MM.1S (cell line): ENCODE results near the gene DCLK2.

Experiments used
- EZH2 ChIP-seq: fragments of 300-600 bp; sonication (generic); optimal IDR thresholded peaks from 2 replicates; pipeline ENCODE3; 2017; ENCODE audit warnings: low read depth, mild to moderate bottlenecking, antibody characterized with exemption, low read length, mixed read lengths
- TF ChIP-seq, protein P1 (sequence below): fragments of 300-600 bp; sonication (generic); IDR thresholded peaks from 2 replicates; pipeline ENCODE4 v1.5.1; 2016; ENCODE audit warnings: antibody characterized with exemption, low read length, mixed read lengths

DNA sequence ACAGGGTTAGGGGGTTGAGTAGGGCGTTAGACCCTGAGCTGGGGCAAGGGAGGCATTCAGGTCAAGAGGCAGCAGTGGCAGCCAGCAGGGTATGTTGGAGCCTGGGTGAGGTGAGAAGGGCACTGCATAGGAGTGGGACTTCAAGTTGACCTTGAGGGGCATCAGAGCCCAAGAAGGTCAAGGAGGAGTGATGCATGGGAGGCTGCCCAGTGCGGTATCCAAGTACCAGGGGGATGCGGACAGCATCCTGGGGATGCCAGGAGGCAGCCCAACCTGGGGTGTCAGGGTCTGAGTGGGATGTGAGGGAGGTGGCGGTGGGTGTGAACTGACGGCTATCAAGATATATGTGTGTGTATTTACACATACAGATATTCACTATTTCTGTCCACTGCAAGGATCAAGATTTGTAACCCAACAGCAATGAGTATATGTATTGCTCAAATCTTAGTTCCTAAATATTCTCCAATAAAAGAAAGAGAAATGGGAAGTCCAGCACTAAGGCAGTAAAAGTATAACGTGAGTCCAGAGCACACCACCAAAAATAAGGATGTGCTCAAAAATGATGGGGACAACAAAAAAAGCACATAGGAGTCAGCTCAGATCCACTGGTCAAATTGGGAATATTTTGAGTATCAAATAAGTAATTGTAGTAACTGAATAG lies 9.8 kb upstream of the DCLK2 start:
- TF ChIP-seq, protein P1, sequence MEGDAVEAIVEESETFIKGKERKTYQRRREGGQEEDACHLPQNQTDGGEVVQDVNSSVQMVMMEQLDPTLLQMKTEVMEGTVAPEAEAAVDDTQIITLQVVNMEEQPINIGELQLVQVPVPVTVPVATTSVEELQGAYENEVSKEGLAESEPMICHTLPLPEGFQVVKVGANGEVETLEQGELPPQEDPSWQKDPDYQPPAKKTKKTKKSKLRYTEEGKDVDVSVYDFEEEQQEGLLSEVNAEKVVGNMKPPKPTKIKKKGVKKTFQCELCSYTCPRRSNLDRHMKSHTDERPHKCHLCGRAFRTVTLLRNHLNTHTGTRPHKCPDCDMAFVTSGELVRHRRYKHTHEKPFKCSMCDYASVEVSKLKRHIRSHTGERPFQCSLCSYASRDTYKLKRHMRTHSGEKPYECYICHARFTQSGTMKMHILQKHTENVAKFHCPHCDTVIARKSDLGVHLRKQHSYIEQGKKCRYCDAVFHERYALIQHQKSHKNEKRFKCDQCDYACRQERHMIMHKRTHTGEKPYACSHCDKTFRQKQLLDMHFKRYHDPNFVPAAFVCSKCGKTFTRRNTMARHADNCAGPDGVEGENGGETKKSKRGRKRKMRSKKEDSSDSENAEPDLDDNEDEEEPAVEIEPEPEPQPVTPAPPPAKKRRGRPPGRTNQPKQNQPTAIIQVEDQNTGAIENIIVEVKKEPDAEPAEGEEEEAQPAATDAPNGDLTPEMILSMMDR: no peak
- no peak for TF ChIP-seq EZH2
